HG03342 (cell line): Measurements from ENCODE around the gene CREB3L4.
"Not testable (repeated sequence)": the region's sequence is repeated elsewhere in the genome, so short reads cannot be mapped to it uniquely, and the experiment has no call there.

Experiments used
- ATAC-seq: cut with Tn5 transposase; IDR thresholded peaks from one replicate; pipeline ENCODE4 v1.9.1; 2021; ENCODE audit warnings: mild to moderate bottlenecking, moderate library complexity; ENCODE audit not compliant: unreplicated experiment

CREB3L4 gene

GRCh38 chr1:153958111-153958960, 9.4 kb upstream of the CREB3L4 start, which contains the start of gene CRTC2:
TSS of gene CRTC2 (minus strand) at chr1:153958612. CDS start at chr1:153958497, 115 bp downstream.
- peak; percentile 73 for ATAC-seq

GRCh38 chr1:153958961-153959260, 8.8 kb upstream of the CREB3L4 start:
- ATAC-seq: no peak

- no peak for ATAC-seq
Observed at GRCh38 chr1:153959454-153959853, 8.2 kb upstream of the CREB3L4 start.

- ATAC-seq: no peak
Observed at GRCh38 chr1:153960206-153960605, 7.5 kb upstream of the CREB3L4 start.

GRCh38 chr1:153961421-153961820, 6.3 kb upstream of the CREB3L4 start:
- ATAC-seq: no peak

GRCh38 chr1:153962088-153963029, 5.3 kb upstream of the CREB3L4 start:
- ATAC-seq: no peak

GRCh38 chr1:153963030-153963849, 4.5 kb upstream of the CREB3L4 start, which contains the start of gene SLC39A1:
TSS of gene SLC39A1 (minus strand) at chr1:153963537. CDS start at chr1:153962715, 822 bp downstream.
- ATAC-seq: peak; percentile 40

GRCh38 chr1:153963850-153964331, 3.8 kb upstream of the CREB3L4 start:
- ATAC-seq: no peak

- no peak for ATAC-seq
Observed at GRCh38 chr1:153968000-153968363, 280 bp downstream of the CREB3L4 start.

- ATAC-seq: no peak
Observed at GRCh38 chr1:153968408-153968807, 706 bp downstream of the CREB3L4 start.

- no peak for ATAC-seq
Observed at GRCh38 chr1:153968972-153969371, 1.3 kb downstream of the CREB3L4 start.

- ATAC-seq: no peak
Observed at GRCh38 chr1:153970346-153970745, 2.6 kb downstream of the CREB3L4 start.

- no peak for ATAC-seq
Observed at GRCh38 chr1:153973071-153973470, 5.4 kb downstream of the CREB3L4 start.

GRCh38 chr1:153973525-153973924, 5.8 kb downstream of the CREB3L4 start:
- no peak for ATAC-seq

- ATAC-seq: no peak
Observed at GRCh38 chr1:153976819-153977249, 9.1 kb downstream of the CREB3L4 start.

GRCh38 chr1:153977250-153978240, 9.8 kb downstream of the CREB3L4 start, which contains the start of gene JTB:
TSS of gene JTB (minus strand) at chr1:153977674. CDS start at chr1:153977252, 422 bp downstream.
- ATAC-seq: peak; percentile 68

- no peak for ATAC-seq
Observed at GRCh38 chr1:153978274-153978909, 10.7 kb downstream of the CREB3L4 start.

- ATAC-seq: not testable (repeated sequence)
Observed at GRCh38 chr1:153979091-153979490, 11.4 kb downstream of the CREB3L4 start.

GRCh38 chr1:153981735-153982134, 14.0 kb downstream of the CREB3L4 start:
- ATAC-seq: not testable (repeated sequence)
